NCI-H510A treated with DMSO at 0.1 percent for 48 hours (cell line): ENCODE results near the gene SLC2A13.
"Not testable (repeated sequence)": the region's sequence is repeated elsewhere in the genome, so short reads cannot be mapped to it uniquely, and the experiment has no call there.

Source experiments
- DNase-seq: peaks from one replicate; lab custom pipeline; 2025; lab: John Stamatoyannopoulos, UW

The SLC2A13 gene

GRCh38 chr12:39752482-39753137, 353.3 kb downstream of the SLC2A13 start:
- DNase-seq: no peak

GRCh38 chr12:39746151-39746550, 359.7 kb downstream of the SLC2A13 start:
- not testable (repeated sequence) for DNase-seq

- DNase-seq: no peak
These were observed 362.2 kb downstream of the SLC2A13 start for GRCh38 chr12:39743655-39744054.

- no peak for DNase-seq
These were observed 369.5 kb downstream of the SLC2A13 start for GRCh38 chr12:39736406-39736805.

- no peak for DNase-seq
These were observed 382.1 kb downstream of the SLC2A13 start for GRCh38 chr12:39723831-39724230.

- no peak for DNase-seq
These were observed 383.4 kb downstream of the SLC2A13 start for GRCh38 chr12:39722504-39722903.

GRCh38 chr12:39713552-39713951, 392.3 kb downstream of the SLC2A13 start:
- no peak for DNase-seq

- no peak for DNase-seq
These were observed 393.5 kb downstream of the SLC2A13 start for GRCh38 chr12:39712334-39712733.
